ENCODE measurements around the gene HDAC9. TPM values are rescaled to one million over a fixed set of nuclear protein-coding genes. Genes with fewer than 3 reads are reported as not detected.

The HDAC9 gene
- total RNA-seq, 2 donors from 2014 or later: 4.9 to 12.9 TPM

GRCh38 chr7:18552943-18553604 is 57.5 kb downstream of the HDAC9 start:
- no peaks in the 10 kb centered on the region for H3K9me3 ChIP-seq
- H3K27me3 ChIP-seq: no peaks in the 10 kb centered on the region
- ATAC-seq (no peak), DNase-seq (no peak)
- TF ChIP-seq POLR2A (IDR thresholded peaks at IDR 0.05): no peak
- no peak for TF ChIP-seq CTCF (IDR thresholded peaks at IDR 0.05)
- no peak overlapping the region for H3K27ac ChIP-seq
- no peaks in the 10 kb centered on the region for H3K4me1 ChIP-seq
- intact Hi-C loops (cut with DNase I): no loop called here
- WGBS, 2 donors: 37 to 44% methylated on average over 8 of the region's 8 CpGs
- no peak overlapping the region for H3K4me3 ChIP-seq
- no peaks in the 10 kb centered on the region for H3K36me3 ChIP-seq (replicated peaks in 1 of 2; ENCODE audit: insufficient read depth in 1 of 2, low read depth in 2 of 2)

GRCh38 chr7:18553605-18554003 is 58.1 kb downstream of the HDAC9 start:
- no peak for DNase-seq
- no peak for TF ChIP-seq CTCF (IDR thresholded peaks at IDR 0.05)
- Histone ChIP-seq H3K27ac (no peak overlapping the region), H3K9me3 (no peaks in the 10 kb centered on the region), H3K4me1 (no peaks in the 10 kb centered on the region), H3K27me3 (no peaks in the 10 kb centered on the region), H3K4me3 (no peak overlapping the region), H3K36me3 (replicated peaks in 1 of 2; ENCODE audit: insufficient read depth in 1 of 2, low read depth in 2 of 2) (no peaks in the 10 kb centered on the region)
- no peak for ATAC-seq
- WGBS, 2 donors: 53 to 67% methylated on average over 3 of the region's 3 CpGs
- intact Hi-C loops (cut with DNase I): no loop called here

GRCh38 chr7:18555120-18555519 is 59.6 kb downstream of the HDAC9 start:
- no peak overlapping the region for H3K27ac ChIP-seq
- H3K4me1 ChIP-seq: no peaks in the 10 kb centered on the region
- no peaks in the 10 kb centered on the region for H3K27me3 ChIP-seq
- H3K36me3 ChIP-seq (replicated peaks in 1 of 2; ENCODE audit: insufficient read depth in 1 of 2, low read depth in 2 of 2): no peaks in the 10 kb centered on the region
- TF ChIP-seq CTCF (IDR thresholded peaks at IDR 0.05): no peak
- TF ChIP-seq POLR2A (IDR thresholded peaks at IDR 0.05): no peak
- no peaks in the 10 kb centered on the region for H3K9me3 ChIP-seq
- ATAC-seq (no peak), DNase-seq (no peak)
- WGBS, 2 donors: 58 to 64% methylated on average over 1 of the region's 1 CpG
- H3K4me3 ChIP-seq: no peak overlapping the region
- intact Hi-C loops (cut with DNase I): no loop called here

- WGBS, 2 donors: 62 to 70% methylated on average over 1 of the region's 1 CpG
- H3K4me1 ChIP-seq: no peaks in the 10 kb centered on the region
- H3K4me3 ChIP-seq: no peak overlapping the region
- intact Hi-C loops (cut with DNase I): no loop called here
- TF ChIP-seq CTCF (IDR thresholded peaks at IDR 0.05): no peak
- TF ChIP-seq POLR2A (IDR thresholded peaks at IDR 0.05): no peak
- ATAC-seq (no peak), DNase-seq (no peak)
- H3K9me3 ChIP-seq: no peaks in the 10 kb centered on the region
- no peaks in the 10 kb centered on the region for H3K27me3 ChIP-seq
- H3K36me3 ChIP-seq (replicated peaks in 1 of 2; ENCODE audit: insufficient read depth in 1 of 2, low read depth in 2 of 2): no peaks in the 10 kb centered on the region
- H3K27ac ChIP-seq: no peak overlapping the region
These were observed 60.4 kb downstream of the HDAC9 start for GRCh38 chr7:18555968-18556367.

GRCh38 chr7:18558503-18558902 is 63.0 kb downstream of the HDAC9 start:
- WGBS, 2 donors: 48 to 66% methylated on average over 3 of the region's 3 CpGs

More at GRCh38 chr7:18558503-18558902, 63.0 kb downstream of the HDAC9 start:
- ATAC-seq: no peak
- no peaks in the 10 kb centered on the region for H3K36me3 ChIP-seq (replicated peaks in 1 of 2; ENCODE audit: insufficient read depth in 1 of 2, low read depth in 2 of 2)
- intact Hi-C loops (cut with DNase I): no loop called here
- no peak overlapping the region for H3K27ac ChIP-seq
- H3K4me1 ChIP-seq: no peaks in the 10 kb centered on the region
- no peaks in the 10 kb centered on the region for H3K9me3 ChIP-seq
- no peak for DNase-seq
- H3K4me3 ChIP-seq: no peak overlapping the region
- no peak for TF ChIP-seq POLR2A (IDR thresholded peaks at IDR 0.05)
- no peak for TF ChIP-seq CTCF (IDR thresholded peaks at IDR 0.05)
- H3K27me3 ChIP-seq: no peaks in the 10 kb centered on the region
